H1 (cell line): Measurements from ENCODE around the gene P4HA1. TPM values are rescaled to one million over a fixed set of nuclear protein-coding genes. Genes with fewer than 3 reads are reported as not detected.

ENCODE experiments used
- CTCF ChIA-PET: fragments of 300-600 bp; sonication (Branson Sonifier 250); formaldehyde crosslinking; loops from one replicate; lab custom pipeline; 2021; ENCODE audit not compliant: partially characterized antibody; lab: Charles Lee
- POLR2A ChIA-PET: fragments of 300-600 bp; sonication (Branson Sonifier 250); formaldehyde crosslinking; loops from one replicate; lab custom pipeline; 2021; ENCODE audit warnings: inconsistent platforms; ENCODE audit not compliant: partially characterized antibody; lab: Charles Lee
- DNase-seq, 2 experiments: peaks; one replicate each; pipeline versions ENCODE4 v3.0.0 to v3.0.0-alpha.2; 2010 to 2022; ENCODE audit warnings: low spot score in 2 of 2, low read depth in 1 of 2, mixed read lengths in 1 of 2
- FAIRE-seq: peaks from 2 replicates; lab custom pipeline; 2011; peaks lifted over from hg19 to GRCh38; lab: Jason Lieb, UNC
- H2AFZ ChIP-seq: 2 replicates; pipeline ENCODE4 v1.8.1; 2012; ENCODE audit warnings: low read length, inconsistent platforms
- H2AK5ac ChIP-seq: 2 replicates; pipeline ENCODE4 v1.6.1; 2013; ENCODE audit warnings: low read depth, low read length
- H2BK120ac ChIP-seq: replicated peaks from 2 replicates; pipeline ENCODE3; 2013; ENCODE audit warnings: low read depth, low read length, inconsistent platforms
- H2BK12ac ChIP-seq: 2 replicates; pipeline ENCODE4 v1.6.1; 2013; ENCODE audit warnings: low read depth, low read length
- H2BK15ac ChIP-seq: 2 replicates; pipeline ENCODE4 v1.6.1; 2013; ENCODE audit warnings: low read length
- H2BK20ac ChIP-seq: 2 replicates; pipeline ENCODE4 v1.6.1; 2013; ENCODE audit warnings: low read length
- H2BK5ac ChIP-seq: 2 replicates; pipeline ENCODE4 v1.6.1; 2013; ENCODE audit warnings: low read depth, low read length
- H3K14ac ChIP-seq: 2 replicates; pipeline ENCODE4 v1.6.1; 2013; ENCODE audit warnings: inconsistent platforms; ENCODE audit not compliant: insufficient read length
- H3K18ac ChIP-seq: 2 replicates; pipeline ENCODE4 v1.6.1; 2013; ENCODE audit warnings: low read length; ENCODE audit errors: extremely low read depth
- H3K23ac ChIP-seq: 2 replicates; pipeline ENCODE4 v1.6.1; 2013; ENCODE audit warnings: inconsistent platforms; ENCODE audit not compliant: insufficient read length
- H3K23me2 ChIP-seq: 2 replicates; pipeline ENCODE4 v1.6.1; 2013; ENCODE audit warnings: low read depth, low read length
- H3K27ac ChIP-seq: 2 replicates; pipeline ENCODE4 v1.6.1; 2011; ENCODE audit warnings: low read depth, low read length, inconsistent platforms
- H3K27me3 ChIP-seq, 4 experiments: replicated peaks in 1 of 4; 1 replicate in 1 of 4; 2 replicates in 3 of 4; pipeline versions ENCODE4 v1.6.1 to v1.8.1; 2011 to 2013; ENCODE audit warnings: low read length in 3 of 4, mild to moderate bottlenecking in 3 of 4, inconsistent platforms in 2 of 4, mixed read lengths in 2 of 4, moderate library complexity in 1 of 4; ENCODE audit not compliant: control insufficient read depth in 3 of 4, insufficient read depth in 3 of 4; ENCODE audit errors: extremely low read depth in 1 of 4
- H3K36me3 ChIP-seq, 4 experiments: 2 replicates each; pipeline versions ENCODE4 v1.6.1 to v1.8.1; 2011 to 2013; ENCODE audit warnings: mild to moderate bottlenecking in 4 of 4, low read length in 3 of 4, moderate library complexity in 2 of 4, control low read depth in 1 of 4, inconsistent platforms in 1 of 4; ENCODE audit not compliant: insufficient read depth in 4 of 4, control insufficient read depth in 2 of 4
- H3K4ac ChIP-seq: replicated peaks from 2 replicates; pipeline ENCODE3; 2013; ENCODE audit warnings: low read length, low read depth, mixed read lengths, inconsistent platforms; ENCODE audit not compliant: insufficient read length
- H3K4me1 ChIP-seq, 4 experiments: replicated peaks in 1 of 4; 1 replicate in 1 of 4; 2 replicates in 3 of 4; pipeline versions ENCODE4 v1.6.1 to v1.8.1; 2011 to 2013; ENCODE audit warnings: low read length in 3 of 4, inconsistent platforms in 2 of 4, mixed read lengths in 1 of 4; ENCODE audit not compliant: insufficient read depth in 4 of 4, control insufficient read depth in 3 of 4
- H3K4me2 ChIP-seq, 2 experiments: 2 replicates each; pipeline versions ENCODE4 v1.6.1 to v1.8.1; 2011 to 2013; ENCODE audit warnings: low read depth in 2 of 2, low read length in 2 of 2, control low read depth in 1 of 2, inconsistent platforms in 1 of 2, mild to moderate bottlenecking in 1 of 2; ENCODE audit not compliant: insufficient read depth in 1 of 2
- H3K4me3 ChIP-seq, 4 experiments: fragments of 200-600, 300-600 bp in 1 of 4; sonication (generic), shearing (Covaris generic), sonication (Bioruptor Twin) in 1 of 4; 2 replicates each; pipeline versions ENCODE4 v1.5.1 to v1.8.1; 2011 to 2016; ENCODE audit warnings: low read length in 4 of 4, low read depth in 3 of 4, control low read depth in 2 of 4, inconsistent platforms in 2 of 4, mild to moderate bottlenecking in 2 of 4, mixed read lengths in 1 of 4, moderate library complexity in 1 of 4; ENCODE audit not compliant: insufficient read depth in 2 of 4; ENCODE audit errors: extremely low read depth in 1 of 4
- H3K56ac ChIP-seq: replicated peaks from 2 replicates; pipeline ENCODE3; 2013; ENCODE audit warnings: low read depth, mild to moderate bottlenecking, mixed read lengths, low read length, inconsistent platforms; ENCODE audit not compliant: insufficient read length
- H3K79me1 ChIP-seq: 2 replicates; pipeline ENCODE4 v1.6.1; 2013; ENCODE audit warnings: low read depth, low read length, control low read depth
- H3K79me2 ChIP-seq, 2 experiments: 2 replicates each; pipeline versions ENCODE4 v1.6.1 to v1.8.1; 2012 to 2013; ENCODE audit warnings: low read length in 2 of 2, mild to moderate bottlenecking in 2 of 2, inconsistent platforms in 1 of 2; ENCODE audit not compliant: insufficient read depth in 2 of 2, control insufficient read depth in 1 of 2
- H3K9ac ChIP-seq, 4 experiments: replicated peaks in 1 of 4; 1 replicate in 1 of 4; 2 replicates in 3 of 4; pipeline versions ENCODE4 v1.6.1 to v1.8.1; 2011 to 2013; ENCODE audit warnings: low read depth in 3 of 4, low read length in 3 of 4, control low read depth in 2 of 4, mild to moderate bottlenecking in 2 of 4, moderate library complexity in 2 of 4, inconsistent platforms in 1 of 4; ENCODE audit errors: extremely low read depth in 1 of 4
- H3K9me3 ChIP-seq, 2 experiments: 2 replicates each; pipeline versions ENCODE4 v1.6.1 to v1.8.1; 2012 to 2013; ENCODE audit warnings: mild to moderate bottlenecking in 2 of 2, moderate library complexity in 2 of 2, control low read depth in 1 of 2, inconsistent platforms in 1 of 2, low read depth in 1 of 2, low read length in 1 of 2, mixed read lengths in 1 of 2; ENCODE audit not compliant: insufficient read depth in 2 of 2
- H4K20me1 ChIP-seq, 2 experiments: replicated peaks in 1 of 2; 2 replicates each; pipeline versions ENCODE3 to v1.8.1; 2011 to 2013; ENCODE audit warnings: inconsistent platforms in 2 of 2, low read length in 2 of 2, mild to moderate bottlenecking in 1 of 2; ENCODE audit not compliant: insufficient read depth in 2 of 2, control insufficient read depth in 1 of 2
- H4K5ac ChIP-seq: 2 replicates; pipeline ENCODE4 v1.6.1; 2013; ENCODE audit warnings: low read length, low read depth, mixed read lengths, inconsistent platforms; ENCODE audit not compliant: insufficient read length
- H4K8ac ChIP-seq: 2 replicates; pipeline ENCODE4 v1.8.0; 2013; ENCODE audit warnings: mild to moderate bottlenecking, moderate library complexity, low read length, inconsistent platforms; ENCODE audit not compliant: insufficient read depth; ENCODE audit errors: extremely low read depth
- H4K91ac ChIP-seq: replicated peaks from 2 replicates; pipeline ENCODE3; 2013; ENCODE audit warnings: low read length, mixed read lengths, inconsistent platforms; ENCODE audit not compliant: insufficient read length
- MAFK ChIP-seq: IDR thresholded peaks from 2 replicates; pipeline ENCODE4 v1.6.1; 2012; ENCODE audit warnings: low read depth, mild to moderate bottlenecking, improper control_type of control experiment, low read length
- POLR2A ChIP-seq, 2 experiments: IDR thresholded peaks; 1 replicate in 1 of 2; 2 replicates in 1 of 2; pipeline ENCODE4 v1.6.1; 2011; ENCODE audit warnings: low read depth in 2 of 2, low read length in 2 of 2, mild to moderate bottlenecking in 2 of 2; ENCODE audit errors: control extremely low read depth in 1 of 2
- TAF1 ChIP-seq: IDR thresholded peaks from 2 replicates; pipeline ENCODE4 v1.6.1; 2011; ENCODE audit warnings: mild to moderate bottlenecking, low read depth, low read length
- TCF12 ChIP-seq: IDR thresholded peaks from 2 replicates; pipeline ENCODE4 v1.6.1; 2011; ENCODE audit warnings: low read depth, mild to moderate bottlenecking, low read length
- WGBS, 2 experiments: shearing (Covaris generic) in 1 of 2; methylation state at CpG; one replicate each; pipeline versions ENCODE4 v1.1.6 to v1.1.7; 2013 to 2015; ENCODE audit warnings: low lambda C conversion rate in 2 of 2, mixed read lengths in 2 of 2, inconsistent platforms in 1 of 2, low coverage in 1 of 2, missing lambda C conversion rate in 1 of 2; ENCODE audit not compliant: insufficient replicate concordance in 2 of 2, insufficient coverage in 1 of 2, insufficient read length in 1 of 2; ENCODE audit errors: extremely low coverage in 1 of 2, missing lambda C conversion rate in 1 of 2; 5-methylcytosine and 5-hydroxymethylcytosine counted together
- polyA plus RNA-seq, 7 experiments: library from polyadenylated mRNA; depleted of rRNA in 3 of 7; stranded (reverse) in 5 of 7; unstranded in 2 of 7; fragments of >200 nt in 5 of 7; fragments of 200-250 nt in 2 of 7; gene quantifications; 1 replicate in 5 of 7; 2 replicates in 1 of 7; 4 replicates in 1 of 7; pipeline versions ENCODE4 v1.2.1 to v1.2.3, GENCODE V29; 2011 to 2013; ENCODE audit warnings: missing spikeins in 2 of 7, mixed read lengths in 2 of 7
- total RNA-seq: library from RNA; stranded (reverse); fragmentation: NEBNext Ultra II Directional; extraction: Animal tissue kit (Norgen Biotek cat#: 25700); gene quantifications from 2 replicates; pipeline ENCODE4 v1.2.1, GENCODE V29; 2021
- TF ChIP-seq, protein P1 (sequence below): IDR thresholded peaks from 2 replicates; pipeline ENCODE4 v1.6.1; 2012; ENCODE audit warnings: inconsistent platforms

P4HA1 gene
- total and polyA plus RNA-seq, 2 of the 8 experiments (the other 6 are each of a cell fraction or from before 2014, with no cell fraction given), result 12.0 to 25.7 TPM

DNA sequence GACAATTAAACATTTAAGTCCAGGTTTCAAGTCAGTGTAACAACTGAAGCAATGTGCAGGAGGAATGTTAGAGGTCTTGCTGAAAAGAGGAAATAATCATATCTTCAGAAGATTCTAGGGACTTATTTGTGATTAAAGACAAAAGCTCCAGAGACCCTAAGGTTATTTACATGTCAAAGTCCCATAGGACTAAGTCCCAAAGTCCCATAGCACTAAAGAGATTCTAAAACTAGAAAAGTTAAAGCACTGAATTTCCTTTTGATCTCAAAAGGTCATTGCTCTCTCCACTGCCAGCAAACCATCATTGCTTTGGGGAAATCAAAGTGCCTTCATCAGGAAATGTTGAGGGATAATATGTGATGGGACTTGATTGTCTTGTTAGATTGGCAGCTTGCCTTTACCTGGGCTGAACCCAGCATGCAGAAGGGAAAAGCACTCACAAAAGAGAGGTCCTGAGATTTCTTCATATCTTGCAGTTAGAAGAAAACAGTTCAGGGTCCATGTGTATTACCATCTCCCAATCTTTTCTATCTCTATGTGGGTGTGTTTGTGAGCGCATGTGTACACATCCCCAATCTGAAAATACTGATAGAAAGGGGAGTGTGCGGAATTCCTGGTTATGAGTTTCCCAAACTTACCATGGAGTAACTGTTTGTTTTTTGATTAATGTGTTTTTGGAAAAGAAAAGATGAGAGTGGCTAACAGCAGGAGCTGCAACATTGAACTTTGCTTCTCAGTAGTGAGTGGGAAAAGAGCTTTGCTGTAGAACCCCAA, 35.4 kb upstream of the P4HA1 start:
- no peak overlapping the region for H2BK20ac ChIP-seq
- H3K79me2 ChIP-seq, result no peaks in the 10 kb centered on the region
- DNase-seq (no peak), FAIRE-seq (no peak)
- no peak overlapping the region for H2AFZ ChIP-seq
- no peak overlapping the region for H3K9ac ChIP-seq
- H4K20me1 ChIP-seq, result no peaks in the 10 kb centered on the region
- H4K5ac ChIP-seq, result no peak overlapping the region
- H4K8ac ChIP-seq, result no peak overlapping the region
- H3K4me1 ChIP-seq, result no peaks in the 10 kb centered on the region
- H2BK120ac ChIP-seq, result no peak overlapping the region
- H3K27me3 ChIP-seq, result no peaks in the 10 kb centered on the region
- no peak overlapping the region for H2BK15ac ChIP-seq
- H3K27ac ChIP-seq, result no peak overlapping the region
- H3K79me1 ChIP-seq, result no peaks in the 10 kb centered on the region
- no peak overlapping the region for H3K18ac ChIP-seq
- TF ChIP-seq, protein P1, sequence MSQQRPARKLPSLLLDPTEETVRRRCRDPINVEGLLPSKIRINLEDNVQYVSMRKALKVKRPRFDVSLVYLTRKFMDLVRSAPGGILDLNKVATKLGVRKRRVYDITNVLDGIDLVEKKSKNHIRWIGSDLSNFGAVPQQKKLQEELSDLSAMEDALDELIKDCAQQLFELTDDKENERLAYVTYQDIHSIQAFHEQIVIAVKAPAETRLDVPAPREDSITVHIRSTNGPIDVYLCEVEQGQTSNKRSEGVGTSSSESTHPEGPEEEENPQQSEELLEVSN, result no peak
- no peak for TF ChIP-seq TCF12
- no peak for TF ChIP-seq MAFK
- TF ChIP-seq TAF1, result no peak
- no peak for TF ChIP-seq POLR2A (IDR thresholded peaks at IDR 0.05; ENCODE audit: control extremely low read depth in 1 of 2, low read depth in 2 of 2, low read length in 2 of 2)
- no peak overlapping the region for H2AK5ac ChIP-seq
- POLR2A ChIA-PET, result no interaction called here
- 100% methylated on average over 2 of the region's 2 CpGs; no CpG with 5 or more reads in 1 of the 2 experiments for WGBS, 2 experiments
- H3K56ac ChIP-seq, result no peak overlapping the region
- H2BK5ac ChIP-seq, result no peak overlapping the region
- H3K4me3 ChIP-seq, result no peak overlapping the region
- no peak overlapping the region for H2BK12ac ChIP-seq
- H3K36me3 ChIP-seq, result peaks cover 12 to 52% (median 35%) of the 10 kb centered on the region in 4 experiments; a peak in 6 of 8 replicates
- H4K91ac ChIP-seq, result no peak overlapping the region
- H3K9me3 ChIP-seq, result no peaks in the 10 kb centered on the region
- CTCF ChIA-PET, result interaction anchor here (0.6 to 1.6 kb wide), 3 partner anchors 13 to 30 kb away, joined by 3 to 4 read pairs (median 3); no protein-coding TSS in a partner anchor
- H3K23ac ChIP-seq, result no peak overlapping the region
- no peaks in the 10 kb centered on the region for H3K23me2 ChIP-seq
- H3K4me2 ChIP-seq, result no peak overlapping the region
- no peak overlapping the region for H3K4ac ChIP-seq
- H3K14ac ChIP-seq, result no peak overlapping the region
